SU-DHL-6 (cell line): ENCODE data around the gene OR52N4.
"Not testable (repeated sequence)": the region's sequence is repeated elsewhere in the genome, so short reads cannot be mapped to it uniquely, and the experiment has no call there.

Source experiments
- H2AFZ ChIP-seq: fragments of 200-600 bp; sonication (generic); 2 replicates; pipeline ENCODE4 v1.6.1; 2014; ENCODE audit warnings: low read depth, mild to moderate bottlenecking, moderate library complexity, mixed read lengths, antibody characterized with exemption, low read length; ENCODE audit not compliant: severe bottlenecking
- H3F3A ChIP-seq: fragments of 200-600 bp; shearing (Covaris generic); 2 replicates; pipeline ENCODE4 v1.6.0; 2016; ENCODE audit warnings: antibody characterized with exemption, mild to moderate bottlenecking; ENCODE audit not compliant: insufficient read depth
- H3K27ac ChIP-seq: fragments of 200-600 bp; sonication (generic); 2 replicates; pipeline ENCODE4 v1.5.1; 2016; ENCODE audit warnings: low read depth, mild to moderate bottlenecking, low read length, moderate library complexity, mixed read lengths
- H3K27me3 ChIP-seq: fragments of 200-600 bp; sonication (generic), shearing (Covaris generic); 2 replicates; pipeline ENCODE4 v1.6.0; 2014; ENCODE audit warnings: mild to moderate bottlenecking, low read length
- H3K36me3 ChIP-seq: fragments of 200-600 bp; sonication (generic); 2 replicates; pipeline ENCODE4 v1.6.1; 2014; ENCODE audit warnings: mild to moderate bottlenecking, low read length, mixed read lengths
- H3K4me2 ChIP-seq: fragments of 300-600, 200-600 bp; shearing (Covaris generic), sonication (generic); 2 replicates; pipeline ENCODE4 v1.6.0; 2014; ENCODE audit warnings: low read length, low read depth, mild to moderate bottlenecking; ENCODE audit not compliant: poor library complexity, severe bottlenecking
- H3K4me3 ChIP-seq: fragments of 200-600 bp; sonication (generic); 2 replicates; pipeline ENCODE4 v1.5.1; 2014; ENCODE audit warnings: antibody characterized with exemption, low read length, mild to moderate bottlenecking, mixed read lengths; ENCODE audit not compliant: insufficient read depth, poor library complexity, severe bottlenecking
- H3K79me2 ChIP-seq: fragments of 200-600 bp; sonication (generic); 2 replicates; pipeline ENCODE4 v1.6.1; 2014; ENCODE audit warnings: mild to moderate bottlenecking, low read length, moderate library complexity; ENCODE audit not compliant: insufficient read depth
- H3K9ac ChIP-seq: fragments of 200-600 bp; sonication (generic); 2 replicates; pipeline ENCODE4 v1.7.0; 2014; ENCODE audit warnings: mild to moderate bottlenecking, low read length
- H3K9me2 ChIP-seq: fragments of 200-600 bp; sonication (generic); replicated peaks from 2 replicates; pipeline ENCODE4 v1.6.1; 2014; ENCODE audit warnings: low read length; ENCODE audit not compliant: insufficient read depth
- H3K9me3 ChIP-seq: fragments of 200-600 bp; sonication (generic); 2 replicates; pipeline ENCODE4 v1.6.1; 2014; ENCODE audit warnings: low read length, mixed read lengths; ENCODE audit not compliant: insufficient read depth
- H4K20me1 ChIP-seq: fragments of 200-600 bp; sonication (generic); 2 replicates; pipeline ENCODE4 v1.6.1; 2014; ENCODE audit warnings: low read depth, mild to moderate bottlenecking, antibody characterized with exemption, low read length, moderate library complexity, mixed read lengths
- EZH2phosphoT487 ChIP-seq: fragments of 200-600 bp; sonication (generic), shearing (Covaris generic); conservative IDR thresholded peaks from 2 replicates; pipeline ENCODE4 v1.6.1; 2018; ENCODE audit warnings: mild to moderate bottlenecking, antibody characterized with exemption, low read length, moderate library complexity, mixed read lengths
- TF ChIP-seq, protein P1 (sequence below): fragments of 200-600 bp; sonication (generic); IDR thresholded peaks from one replicate; pipeline ENCODE4 v1.5.1; 2017; ENCODE audit warnings: antibody characterized with exemption, mild to moderate bottlenecking, low read length, moderate library complexity; ENCODE audit not compliant: insufficient read depth, poor library complexity, severe bottlenecking

Gene OR52N4

GRCh38 chr11:5713695-5714094, 40.3 kb upstream of the OR52N4 start:
- H3K27me3 ChIP-seq: no peaks in the 10 kb centered on the region
- no peak for TF ChIP-seq EZH2phosphoT487
- TF ChIP-seq, protein P1, sequence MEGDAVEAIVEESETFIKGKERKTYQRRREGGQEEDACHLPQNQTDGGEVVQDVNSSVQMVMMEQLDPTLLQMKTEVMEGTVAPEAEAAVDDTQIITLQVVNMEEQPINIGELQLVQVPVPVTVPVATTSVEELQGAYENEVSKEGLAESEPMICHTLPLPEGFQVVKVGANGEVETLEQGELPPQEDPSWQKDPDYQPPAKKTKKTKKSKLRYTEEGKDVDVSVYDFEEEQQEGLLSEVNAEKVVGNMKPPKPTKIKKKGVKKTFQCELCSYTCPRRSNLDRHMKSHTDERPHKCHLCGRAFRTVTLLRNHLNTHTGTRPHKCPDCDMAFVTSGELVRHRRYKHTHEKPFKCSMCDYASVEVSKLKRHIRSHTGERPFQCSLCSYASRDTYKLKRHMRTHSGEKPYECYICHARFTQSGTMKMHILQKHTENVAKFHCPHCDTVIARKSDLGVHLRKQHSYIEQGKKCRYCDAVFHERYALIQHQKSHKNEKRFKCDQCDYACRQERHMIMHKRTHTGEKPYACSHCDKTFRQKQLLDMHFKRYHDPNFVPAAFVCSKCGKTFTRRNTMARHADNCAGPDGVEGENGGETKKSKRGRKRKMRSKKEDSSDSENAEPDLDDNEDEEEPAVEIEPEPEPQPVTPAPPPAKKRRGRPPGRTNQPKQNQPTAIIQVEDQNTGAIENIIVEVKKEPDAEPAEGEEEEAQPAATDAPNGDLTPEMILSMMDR: no peak
- no peak overlapping the region for H3K27ac ChIP-seq
- H3K9me3 ChIP-seq: no peaks in the 10 kb centered on the region
- no peak overlapping the region for H3K9ac ChIP-seq
- H3K36me3 ChIP-seq: peaks cover 12% of the 10 kb centered on the region; the same call in 1 of the 2 replicates
- no peaks in the 10 kb centered on the region for H3K9me2 ChIP-seq
- no peaks in the 10 kb centered on the region for H3F3A ChIP-seq
- H4K20me1 ChIP-seq: no peaks in the 10 kb centered on the region
- H3K79me2 ChIP-seq: no peaks in the 10 kb centered on the region
- H3K4me3 ChIP-seq: no peak overlapping the region
- H3K4me2 ChIP-seq: no peak overlapping the region
- H2AFZ ChIP-seq: no peak overlapping the region

- H3K27me3 ChIP-seq, H3K9ac ChIP-seq, H3F3A ChIP-seq, H3K36me3 ChIP-seq, H3K9me2 ChIP-seq, H3K27ac ChIP-seq, H3K4me3 ChIP-seq, H2AFZ ChIP-seq, H3K79me2 ChIP-seq, H4K20me1 ChIP-seq, H3K4me2 ChIP-seq, H3K9me3 ChIP-seq: not testable (repeated sequence)
Observed at GRCh38 chr11:5716518-5716917, 37.5 kb upstream of the OR52N4 start.

DNA sequence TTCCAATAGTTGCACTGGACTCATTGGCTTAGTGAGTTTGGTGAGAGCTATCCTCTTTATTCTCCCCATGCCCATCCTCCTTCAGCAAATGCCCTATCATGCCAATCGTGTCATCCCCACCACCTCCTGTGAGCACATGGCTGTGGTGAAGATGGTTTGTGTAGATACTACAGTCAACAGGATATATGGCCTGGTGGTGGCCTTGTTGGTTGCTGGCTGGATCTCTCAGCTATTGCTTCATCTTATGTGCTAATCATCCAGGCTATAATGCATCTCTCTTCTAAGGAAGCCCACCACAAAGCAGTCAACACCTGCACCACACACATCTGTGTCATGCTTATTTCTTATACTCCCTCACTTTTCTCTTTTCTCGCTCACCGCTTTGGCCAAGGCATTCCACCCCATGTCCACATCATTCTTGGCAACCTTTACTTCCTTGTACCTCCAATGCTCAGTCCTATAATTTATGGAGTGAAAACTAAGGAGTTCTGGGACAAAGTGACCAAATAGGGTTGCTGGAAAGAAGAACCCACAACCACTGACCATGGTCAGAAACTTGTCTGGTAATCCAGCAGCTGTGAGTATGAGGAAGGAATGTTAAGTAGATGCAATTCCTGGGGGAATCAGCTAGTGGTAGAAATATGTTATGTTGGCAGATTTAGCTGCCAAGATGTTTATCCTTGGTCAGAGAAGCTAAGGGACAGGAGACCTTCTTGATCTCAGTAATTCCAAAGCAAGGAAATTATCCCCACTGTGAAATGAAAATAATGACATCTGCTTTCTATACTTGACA, 34.1 kb upstream of the OR52N4 start:
- no peaks in the 10 kb centered on the region for H3K9me2 ChIP-seq
- H4K20me1 ChIP-seq: no peaks in the 10 kb centered on the region
- no peak for TF ChIP-seq EZH2phosphoT487
- TF ChIP-seq, protein P1: no peak
- H3K4me3 ChIP-seq: no peak overlapping the region
- no peak overlapping the region for H3K4me2 ChIP-seq
- H3K79me2 ChIP-seq: no peaks in the 10 kb centered on the region
- H3F3A ChIP-seq: no peaks in the 10 kb centered on the region
- H3K36me3 ChIP-seq: no peaks in the 10 kb centered on the region
- H3K9ac ChIP-seq: no peak overlapping the region
- no peaks in the 10 kb centered on the region for H3K9me3 ChIP-seq
- H2AFZ ChIP-seq: no peak overlapping the region
- H3K27ac ChIP-seq: no peak overlapping the region
- no peaks in the 10 kb centered on the region for H3K27me3 ChIP-seq

DNA sequence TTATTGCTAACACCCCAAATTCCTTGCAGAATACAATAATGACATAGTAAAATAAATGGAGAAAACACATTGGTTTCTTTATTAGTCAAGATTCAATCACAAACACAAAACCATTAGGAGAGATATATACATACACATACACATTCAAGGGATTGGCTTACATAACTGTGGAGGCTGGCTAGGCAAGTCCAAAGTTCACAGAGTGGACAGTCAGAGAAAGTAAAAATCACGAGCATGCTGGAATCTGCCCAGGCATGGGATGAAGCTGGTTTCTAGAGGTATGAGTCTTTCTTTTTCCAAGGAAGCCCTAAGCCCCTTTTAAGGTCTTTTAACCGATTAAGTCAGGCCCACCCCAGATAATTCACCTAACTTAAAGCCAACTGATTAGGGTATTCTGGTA, 31.4 kb upstream of the OR52N4 start:
- Histone ChIP-seq H3K4me2 (no peak overlapping the region), H3K9me3 (no peaks in the 10 kb centered on the region), H3K9me2 (no peaks in the 10 kb centered on the region), H3F3A (no peaks in the 10 kb centered on the region), H3K27ac (no peak overlapping the region), H4K20me1 (no peaks in the 10 kb centered on the region), H2AFZ (no peak overlapping the region), H3K27me3 (no peaks in the 10 kb centered on the region), H3K9ac (no peak overlapping the region), H3K79me2 (no peaks in the 10 kb centered on the region), H3K36me3 (no peaks in the 10 kb centered on the region), H3K4me3 (no peak overlapping the region)
- TF ChIP-seq, protein P1: no peak
- TF ChIP-seq EZH2phosphoT487: no peak
